Astrocyte of the cerebellum (primary cell): ENCODE measurements around the gene NDUFS5.

Experiments
- DNase-seq: peaks from one replicate; pipeline ENCODE4 v3.0.0-alpha.2; 2011; ENCODE audit warnings: low read depth
- H3K4me3 ChIP-seq: 2 replicates; pipeline ENCODE4 v1.5.1; 2011; ENCODE audit warnings: mild to moderate bottlenecking, low read depth, low read length, moderate library complexity
- in situ Hi-C: cut with HindIII; loops from 2 replicates; pipeline ENCODE4 v1.10.0; 2017; ENCODE audit warnings: low sequenced_read_pairs
- TF ChIP-seq, protein P1 (sequence below): IDR thresholded peaks from 2 replicates; pipeline ENCODE4 v1.5.1; 2012; ENCODE audit warnings: low read length, low read depth, moderate library complexity, mild to moderate bottlenecking; ENCODE audit errors: missing control alignments

The NDUFS5 gene

DNA sequence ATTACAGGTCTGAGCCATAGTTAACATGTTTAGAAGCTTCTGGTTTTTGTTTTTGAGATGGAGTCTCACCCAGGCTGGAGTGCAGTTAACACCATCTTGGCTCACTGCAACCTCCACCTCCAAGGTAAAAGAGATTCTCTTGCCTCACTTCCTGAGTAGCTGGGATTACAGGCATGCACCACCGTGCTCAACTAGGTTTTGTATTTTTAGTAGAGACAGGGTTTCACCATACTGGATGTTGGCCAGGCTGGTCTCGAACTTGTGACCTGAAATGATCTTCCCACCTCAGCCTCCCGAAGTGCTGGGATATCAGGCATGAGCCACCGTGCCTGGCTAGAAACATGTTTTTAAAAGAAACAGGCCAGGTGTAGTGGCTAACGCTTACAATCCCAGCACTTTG is 10.5 kb downstream of the NDUFS5 start:
- TF ChIP-seq, protein P1, sequence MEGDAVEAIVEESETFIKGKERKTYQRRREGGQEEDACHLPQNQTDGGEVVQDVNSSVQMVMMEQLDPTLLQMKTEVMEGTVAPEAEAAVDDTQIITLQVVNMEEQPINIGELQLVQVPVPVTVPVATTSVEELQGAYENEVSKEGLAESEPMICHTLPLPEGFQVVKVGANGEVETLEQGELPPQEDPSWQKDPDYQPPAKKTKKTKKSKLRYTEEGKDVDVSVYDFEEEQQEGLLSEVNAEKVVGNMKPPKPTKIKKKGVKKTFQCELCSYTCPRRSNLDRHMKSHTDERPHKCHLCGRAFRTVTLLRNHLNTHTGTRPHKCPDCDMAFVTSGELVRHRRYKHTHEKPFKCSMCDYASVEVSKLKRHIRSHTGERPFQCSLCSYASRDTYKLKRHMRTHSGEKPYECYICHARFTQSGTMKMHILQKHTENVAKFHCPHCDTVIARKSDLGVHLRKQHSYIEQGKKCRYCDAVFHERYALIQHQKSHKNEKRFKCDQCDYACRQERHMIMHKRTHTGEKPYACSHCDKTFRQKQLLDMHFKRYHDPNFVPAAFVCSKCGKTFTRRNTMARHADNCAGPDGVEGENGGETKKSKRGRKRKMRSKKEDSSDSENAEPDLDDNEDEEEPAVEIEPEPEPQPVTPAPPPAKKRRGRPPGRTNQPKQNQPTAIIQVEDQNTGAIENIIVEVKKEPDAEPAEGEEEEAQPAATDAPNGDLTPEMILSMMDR, result no peak
- DNase-seq, result no peak
- in situ Hi-C loops, result no loop called here
- H3K4me3 ChIP-seq, result no peak overlapping the region

DNA sequence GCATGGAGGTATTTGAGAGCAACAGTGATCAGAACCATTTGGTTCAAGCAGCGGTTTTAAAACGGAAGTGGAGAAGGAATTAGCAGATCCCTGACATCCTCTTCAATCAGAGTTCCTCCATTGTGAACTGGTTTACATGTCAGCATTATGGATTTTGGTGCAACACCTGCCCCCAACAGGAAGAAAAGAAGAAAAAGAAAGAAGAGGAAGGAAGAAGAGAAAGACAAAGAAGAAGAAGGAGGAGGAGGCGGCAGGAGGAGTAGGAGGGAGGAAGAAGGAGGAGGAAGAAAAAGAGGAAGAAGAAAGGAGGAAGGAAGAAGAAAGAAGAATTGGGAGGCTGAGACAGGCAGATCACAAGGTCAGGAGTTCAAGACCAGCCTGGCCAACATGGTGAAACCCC is 17.4 kb downstream of the NDUFS5 start:
- no peak for DNase-seq
- TF ChIP-seq, protein P1, result no peak
- in situ Hi-C loops, result no loop called here
- H3K4me3 ChIP-seq, result no peak overlapping the region

DNA sequence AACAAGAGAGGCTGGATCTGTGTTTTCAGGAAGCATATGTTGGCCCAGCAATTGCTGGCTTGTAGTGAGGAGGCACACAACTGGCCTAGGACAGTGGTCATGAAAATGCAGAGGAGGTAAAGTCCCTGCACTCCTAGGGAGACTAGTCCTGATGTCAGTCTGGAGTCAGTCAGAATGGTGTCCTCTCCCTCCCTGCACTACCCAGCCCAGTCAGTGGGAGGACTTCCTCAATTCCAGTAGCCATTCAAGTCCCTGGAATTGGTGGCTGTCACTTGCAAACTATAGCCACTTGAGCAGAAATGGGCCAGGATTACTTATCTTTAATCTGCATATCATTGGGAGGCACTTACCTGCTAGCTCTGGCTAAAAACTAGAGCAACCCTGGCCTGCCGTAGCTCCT is 18.6 kb downstream of the NDUFS5 start:
- DNase-seq, result no peak
- in situ Hi-C loops, result no loop called here
- no peak overlapping the region for H3K4me3 ChIP-seq
- TF ChIP-seq, protein P1, result no peak

DNA sequence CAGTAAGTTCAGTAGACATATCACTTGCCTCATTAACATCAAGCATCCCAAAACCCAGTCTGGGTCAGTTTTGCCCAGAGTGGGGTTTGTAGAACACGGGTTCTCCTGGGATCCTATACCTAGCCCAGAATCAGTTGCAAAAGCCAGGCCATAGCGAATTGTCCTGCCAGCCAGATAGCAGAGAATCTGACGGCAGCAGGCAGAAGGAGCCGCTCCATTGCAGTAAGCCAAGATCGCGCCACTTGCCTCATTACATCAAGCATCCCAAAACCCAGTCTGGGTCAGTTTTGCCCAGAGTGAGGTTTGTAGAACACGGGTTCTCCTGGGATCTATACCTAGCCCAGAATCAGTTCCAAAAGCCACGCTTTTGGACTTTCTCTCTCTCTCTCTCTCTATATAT is 19.1 kb downstream of the NDUFS5 start:
- in situ Hi-C loops, result no loop called here
- no peak for DNase-seq
- TF ChIP-seq, protein P1, result no peak
- no peak overlapping the region for H3K4me3 ChIP-seq

DNA sequence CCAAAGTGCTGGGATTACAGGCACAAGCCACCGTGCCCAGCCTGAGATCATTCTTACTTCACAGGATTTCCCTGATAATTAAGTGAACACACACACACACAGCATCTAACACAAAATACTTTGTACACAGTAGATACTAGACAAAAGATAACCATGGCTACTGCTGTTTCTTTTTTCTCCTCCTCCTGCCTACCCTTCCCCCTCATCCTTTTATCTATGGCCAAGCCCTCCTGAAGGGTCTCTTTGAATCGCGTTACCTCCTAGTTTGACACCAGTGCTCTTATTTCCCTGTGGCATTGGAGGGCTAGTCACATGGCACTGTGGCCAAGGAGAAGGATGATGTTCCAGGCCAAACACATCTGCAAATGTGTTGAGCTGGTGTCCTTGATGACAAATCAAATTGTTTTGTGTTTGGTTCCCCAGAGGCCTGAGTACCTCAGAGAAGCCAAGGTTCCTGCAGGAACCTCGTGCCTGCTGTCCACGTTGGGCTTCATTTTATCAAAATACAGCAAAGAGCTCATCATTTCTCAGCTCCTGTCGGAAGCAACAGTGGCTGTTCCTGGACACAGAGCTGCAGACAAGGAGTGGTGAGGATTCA is 20.6 kb downstream of the NDUFS5 start:
- H3K4me3 ChIP-seq, result no peak overlapping the region
- TF ChIP-seq, protein P1, result no peak
- in situ Hi-C loops, result no loop called here
- no peak for DNase-seq

DNA sequence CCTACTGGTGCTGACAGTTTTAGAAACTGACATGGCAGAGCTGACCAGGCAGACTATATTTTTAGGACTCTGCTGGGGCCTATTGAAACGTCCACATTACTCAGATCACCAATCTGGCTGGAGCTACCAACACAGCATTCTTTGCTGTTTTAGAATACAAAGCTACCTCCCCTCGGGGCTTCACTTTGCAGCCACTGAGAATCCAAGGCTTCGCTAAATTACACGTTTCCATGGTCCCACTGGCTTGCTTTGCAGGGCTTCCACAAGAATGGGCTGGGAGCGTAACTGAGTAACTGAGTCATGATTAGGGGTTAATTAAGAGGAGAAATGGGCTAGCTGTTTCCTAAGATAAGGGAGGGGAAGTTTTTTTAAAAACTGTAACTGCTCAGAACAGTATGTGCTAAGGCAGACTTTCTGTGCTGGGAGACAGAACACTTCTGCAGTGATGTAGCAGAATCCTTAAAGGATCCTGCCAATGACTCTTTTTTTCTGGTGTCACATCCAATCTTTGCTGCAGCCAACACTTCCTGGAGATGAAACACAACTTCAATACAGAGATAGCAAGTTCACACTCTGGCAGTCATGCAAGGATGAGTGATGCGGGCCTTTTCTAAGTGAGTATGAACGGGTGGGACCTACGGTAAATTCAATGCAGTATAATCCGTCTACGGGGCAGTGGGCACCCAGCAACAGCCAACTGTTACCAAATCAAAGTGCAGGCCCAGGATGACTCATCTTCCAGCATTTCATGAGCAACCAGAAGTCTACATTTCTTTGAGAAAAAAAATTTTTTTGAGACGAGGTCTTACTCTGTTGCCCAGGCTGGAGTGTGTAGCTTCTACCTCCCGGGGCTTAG is 21.5 kb downstream of the NDUFS5 start:
- no peak overlapping the region for H3K4me3 ChIP-seq
- DNase-seq, result peak; percentile 74
- in situ Hi-C loops, result no loop called here
- TF ChIP-seq, protein P1, result no peak
